Upper lobe of left lung (tissue), 6 donors: ENCODE data around the gene LIPT1. TPM values are rescaled to one million over a fixed set of nuclear protein-coding genes. Genes with fewer than 3 reads are reported as not detected.
A peak's percentile ranks its signal among the peaks of the same experiment; 100 is the strongest.

Experiments used
- ATAC-seq, 2 donors: fragments of 200-7000 bp; cut with Tn5 transposase; one replicate each; pipeline ENCODE4 v1.9.1; 2022; ENCODE audit warnings: mild to moderate bottlenecking in 2 of 2, moderate library complexity in 2 of 2; ENCODE audit not compliant: low FRiP score in 2 of 2
- DNase-seq, 2 donors: peaks; one replicate each; pipeline ENCODE4 v3.0.0-alpha.2; 2019 to 2020
- H3K27ac ChIP-seq, 4 donors: fragments of 200-600 bp; sonication (generic); one replicate each; pipeline ENCODE4 v1.5.1; 2016 to 2019
- H3K27me3 ChIP-seq, 4 donors: fragments of 200-600 bp; sonication (generic); one replicate each; pipeline ENCODE4 v1.5.1; 2017 to 2019
- H3K36me3 ChIP-seq, 4 donors: fragments of 200-600 bp; sonication (generic); one replicate each; pipeline ENCODE4 v1.5.1; 2016 to 2019
- H3K4me1 ChIP-seq, 4 donors: fragments of 200-600 bp; sonication (generic); one replicate each; pipeline ENCODE4 v1.5.1; 2018 to 2019
- H3K4me3 ChIP-seq, 4 donors: fragments of 200-600 bp; sonication (generic); one replicate each; pipeline ENCODE4 v1.5.1; 2017 to 2019; ENCODE audit warnings: mild to moderate bottlenecking in 2 of 4, moderate library complexity in 1 of 4
- H3K9me3 ChIP-seq, 4 donors: fragments of 200-600 bp; sonication (generic); one replicate each; pipeline ENCODE4 v1.5.1; 2018 to 2019
- EP300 ChIP-seq, 4 donors: sonication (generic); formaldehyde crosslinking; IDR thresholded peaks; one replicate each; pipeline ENCODE4 v1.5.1; 2017; ENCODE audit warnings: antibody characterized with exemption in 4 of 4, control low read depth in 2 of 4
- POLR2A ChIP-seq, 4 donors: fragments of 450-650 bp; IDR thresholded peaks; one replicate each; pipeline ENCODE4 v1.5.1; 2016 to 2017; ENCODE audit warnings: antibody characterized with exemption in 4 of 4, mild to moderate bottlenecking in 2 of 4
- POLR2AphosphoS5 ChIP-seq, 2 donors: sonication (generic); formaldehyde crosslinking; IDR thresholded peaks; one replicate each; pipeline ENCODE4 v1.5.1; 2017; ENCODE audit warnings: antibody characterized with exemption in 2 of 2
- WGBS, 2 donors: methylation state at CpG; one replicate each; pipeline ENCODE4 v1.1.5; 2017 to 2018; 5-methylcytosine and 5-hydroxymethylcytosine counted together
- total RNA-seq, 6 donors: library from RNA; depleted of rRNA in 4 of 6; stranded (reverse); fragments of >200 nt in 4 of 6; gene quantifications; one replicate each; pipeline versions ENCODE4 v1.1.0 to v1.2.1, GENCODE V29; 2016 to 2021
- TF ChIP-seq, protein P1 (sequence below), 6 experiments: fragments of 450-650 bp in 4 of 6; fragments of 200-600 bp in 2 of 6; sonication (generic) in 2 of 6; IDR thresholded peaks; one replicate each; pipeline ENCODE4 v1.5.1; 2016 to 2019; ENCODE audit warnings: antibody characterized with exemption in 6 of 6
- donor health status: DM: no; HTN: no; CAD: no; lungs with moderate emphysema.
- donor health status: DM: no; HTN: yes; CAD: no; lungs with severe emphysema.

Gene LIPT1
- total RNA-seq, 6 donors from 2014 or later, result 3.6 to 8.4 (median 6.1) TPM

DNA sequence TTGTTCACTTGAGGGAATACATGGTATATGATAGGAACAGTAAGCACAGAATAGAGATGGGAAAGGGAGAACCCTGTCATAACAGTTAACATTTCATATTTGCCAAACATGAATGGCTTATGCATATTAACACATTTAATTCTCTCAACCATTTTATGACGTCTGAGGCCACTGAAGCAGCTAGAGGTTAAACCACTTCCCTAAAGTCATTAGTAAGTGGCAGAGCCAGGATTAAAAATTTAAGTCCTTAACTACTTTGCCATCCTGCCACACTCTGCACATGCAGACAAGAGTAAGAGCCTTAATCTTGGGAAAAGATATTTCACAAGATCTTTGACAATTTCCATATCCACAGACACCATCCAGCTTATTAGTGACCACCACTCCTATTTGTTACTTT, 2.1 kb downstream of the LIPT1 start:
- Histone ChIP-seq H3K4me1 (peaks cover 12 to 23% (median 16%) of the 10 kb centered on the region in 4 donors), H3K27me3 (no peaks in the 10 kb centered on the region), H3K36me3 (peaks cover 0 to 28% (median under 1%) of the 10 kb centered on the region in 4 donors), H3K9me3 (no peaks in the 10 kb centered on the region), H3K27ac (no peak overlapping the region), H3K4me3 (no peak overlapping the region)
- TF ChIP-seq POLR2A (IDR thresholded peaks at IDR 0.05) (no peak), POLR2AphosphoS5 (IDR thresholded peaks at IDR 0.05) (no peak), EP300 (IDR thresholded peaks at IDR 0.05) (no peak)
- TF ChIP-seq, protein P1, sequence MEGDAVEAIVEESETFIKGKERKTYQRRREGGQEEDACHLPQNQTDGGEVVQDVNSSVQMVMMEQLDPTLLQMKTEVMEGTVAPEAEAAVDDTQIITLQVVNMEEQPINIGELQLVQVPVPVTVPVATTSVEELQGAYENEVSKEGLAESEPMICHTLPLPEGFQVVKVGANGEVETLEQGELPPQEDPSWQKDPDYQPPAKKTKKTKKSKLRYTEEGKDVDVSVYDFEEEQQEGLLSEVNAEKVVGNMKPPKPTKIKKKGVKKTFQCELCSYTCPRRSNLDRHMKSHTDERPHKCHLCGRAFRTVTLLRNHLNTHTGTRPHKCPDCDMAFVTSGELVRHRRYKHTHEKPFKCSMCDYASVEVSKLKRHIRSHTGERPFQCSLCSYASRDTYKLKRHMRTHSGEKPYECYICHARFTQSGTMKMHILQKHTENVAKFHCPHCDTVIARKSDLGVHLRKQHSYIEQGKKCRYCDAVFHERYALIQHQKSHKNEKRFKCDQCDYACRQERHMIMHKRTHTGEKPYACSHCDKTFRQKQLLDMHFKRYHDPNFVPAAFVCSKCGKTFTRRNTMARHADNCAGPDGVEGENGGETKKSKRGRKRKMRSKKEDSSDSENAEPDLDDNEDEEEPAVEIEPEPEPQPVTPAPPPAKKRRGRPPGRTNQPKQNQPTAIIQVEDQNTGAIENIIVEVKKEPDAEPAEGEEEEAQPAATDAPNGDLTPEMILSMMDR (IDR thresholded peaks at IDR 0.05), result no peak
- DNase-seq (no peak), ATAC-seq (no peak)
- 68 to 77% methylated on average over 1 of the region's 1 CpG for WGBS, 2 donors

DNA sequence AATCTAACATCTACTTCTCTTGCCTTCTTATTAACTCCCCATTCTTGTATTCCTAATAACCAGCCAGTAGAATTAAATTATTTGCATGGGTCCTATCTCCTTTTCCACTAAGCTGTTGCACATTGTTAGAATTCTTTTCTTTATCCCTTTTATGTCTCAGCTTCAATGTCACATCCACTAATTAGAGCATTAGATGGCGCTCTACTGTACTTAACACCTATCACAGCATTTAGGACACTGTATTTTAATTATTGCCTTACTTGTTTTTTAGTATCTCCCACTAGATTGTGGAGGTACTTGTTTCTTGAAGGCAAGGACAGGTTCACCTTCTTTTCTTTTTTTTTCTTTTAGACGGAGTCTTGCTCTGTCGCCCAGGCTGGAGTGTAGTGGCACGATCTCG, 3.8 kb downstream of the LIPT1 start:
- peaks cover 12 to 17% (median 15%) of the 10 kb centered on the region in 4 donors for H3K4me1 ChIP-seq
- H3K27me3 ChIP-seq, result no peaks in the 10 kb centered on the region
- WGBS, 2 donors, result 94% methylated on average over 5 of the region's 5 CpGs
- TF ChIP-seq POLR2AphosphoS5 (IDR thresholded peaks at IDR 0.05), result no peak
- TF ChIP-seq EP300 (IDR thresholded peaks at IDR 0.05), result no peak
- TF ChIP-seq, protein P1 (IDR thresholded peaks at IDR 0.05), result no peak
- TF ChIP-seq POLR2A (IDR thresholded peaks at IDR 0.05), result no peak
- H3K9me3 ChIP-seq, result no peaks in the 10 kb centered on the region
- no peak overlapping the region for H3K4me3 ChIP-seq
- DNase-seq (no peak), ATAC-seq (no peak)
- peaks cover 0 to 37% (median 4%) of the 10 kb centered on the region in 4 donors for H3K36me3 ChIP-seq
- H3K27ac ChIP-seq, result no peak overlapping the region

DNA sequence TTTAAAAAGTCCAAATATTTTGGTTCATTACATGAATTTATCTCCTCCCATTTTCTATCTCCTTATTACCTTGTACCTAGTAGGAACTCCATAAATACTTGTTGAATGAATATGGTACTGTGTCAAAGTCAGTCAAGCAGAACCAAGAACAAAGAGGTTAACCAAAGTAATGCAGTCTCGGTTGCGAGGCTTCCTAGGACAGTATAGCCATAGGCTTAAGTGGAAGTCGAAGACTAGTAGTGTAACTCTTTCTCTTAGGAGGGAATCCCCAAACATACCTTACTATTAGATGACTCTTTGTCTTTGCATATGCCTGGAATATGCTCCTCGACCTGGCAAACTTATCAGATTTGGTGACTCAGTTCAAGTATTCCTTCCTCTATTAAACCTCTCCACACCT, 4.8 kb downstream of the LIPT1 start:
- Histone ChIP-seq H3K4me3 (no peak overlapping the region), H3K36me3 (peaks cover 0 to 41% (median 4%) of the 10 kb centered on the region in 4 donors), H3K27me3 (no peaks in the 10 kb centered on the region), H3K9me3 (no peaks in the 10 kb centered on the region), H3K27ac (no peak overlapping the region), H3K4me1 (peaks cover 5 to 8% (median 7%) of the 10 kb centered on the region in 4 donors)
- 90 to 92% methylated on average over 4 of the region's 4 CpGs for WGBS, 2 donors
- TF ChIP-seq, protein P1 (IDR thresholded peaks at IDR 0.05), result no peak
- TF ChIP-seq POLR2AphosphoS5 (IDR thresholded peaks at IDR 0.05) (no peak), POLR2A (IDR thresholded peaks at IDR 0.05) (no peak), EP300 (IDR thresholded peaks at IDR 0.05) (no peak)
- ATAC-seq (no peak), DNase-seq (no peak)

DNA sequence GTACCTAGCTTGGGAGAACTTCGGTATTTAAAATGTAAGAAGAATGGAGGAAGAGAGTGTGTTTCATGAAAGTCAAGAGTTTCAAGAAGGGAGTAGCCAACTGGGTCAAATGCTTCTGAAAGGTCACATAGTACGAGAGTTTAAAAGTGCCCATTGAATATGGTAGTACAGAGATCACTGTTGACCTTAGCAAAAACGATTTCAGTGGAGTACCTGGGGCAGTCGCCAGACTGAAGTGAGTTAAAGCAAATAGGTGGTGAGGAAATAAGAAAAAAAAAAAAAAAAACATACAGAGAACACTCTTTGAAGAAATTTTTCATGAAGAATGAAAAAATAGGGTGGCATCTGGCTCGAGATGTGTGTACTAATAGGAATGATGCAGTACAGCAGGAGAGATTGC, 11.5 kb downstream of the LIPT1 start:
- Histone ChIP-seq H3K4me1 (peaks cover 0 to 2% (median 0%) of the 10 kb centered on the region in 4 donors), H3K4me3 (no peak overlapping the region), H3K36me3 (peaks cover 0 to 62% (median 16%) of the 10 kb centered on the region in 4 donors), H3K27ac (no peak overlapping the region), H3K9me3 (no peaks in the 10 kb centered on the region), H3K27me3 (no peaks in the 10 kb centered on the region)
- TF ChIP-seq POLR2A (IDR thresholded peaks at IDR 0.05) (no peak), EP300 (IDR thresholded peaks at IDR 0.05) (peak in 1 of 4 donors; percentile 57)
- ATAC-seq, result peak; percentile 41 to 89
- 61 to 72% methylated on average over 5 of the region's 5 CpGs for WGBS, 2 donors
- peak in 1 of 2 donors; percentile 67 for DNase-seq

DNA sequence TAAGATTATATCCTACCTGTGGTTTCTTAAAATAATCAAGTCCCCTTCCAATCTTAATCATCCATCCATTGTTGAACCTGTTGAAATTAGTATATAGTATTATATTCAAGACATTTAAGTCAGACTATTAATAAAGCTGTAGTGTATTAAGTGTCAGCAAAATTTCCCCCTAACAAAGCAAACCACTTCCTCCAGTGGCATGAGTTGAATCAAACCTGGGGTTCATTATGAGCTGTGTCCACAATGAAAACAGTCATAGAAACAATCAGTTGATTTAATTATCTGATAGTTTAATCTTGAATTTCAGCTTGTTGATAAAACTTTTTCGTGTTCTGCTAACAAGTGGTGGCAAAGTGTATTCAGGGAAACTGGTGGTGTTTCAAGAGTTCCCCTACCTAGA, 14.8 kb downstream of the LIPT1 start:
- Histone ChIP-seq H3K4me1 (peaks cover 0 to 2% (median 0%) of the 10 kb centered on the region in 4 donors), H3K27me3 (no peaks in the 10 kb centered on the region), H3K27ac (no peak overlapping the region), H3K36me3 (peaks cover 0 to 77% (median 19%) of the 10 kb centered on the region in 4 donors), H3K9me3 (no peaks in the 10 kb centered on the region), H3K4me3 (no peak overlapping the region)
- no peak for ATAC-seq
- TF ChIP-seq POLR2A (IDR thresholded peaks at IDR 0.05) (no peak), EP300 (IDR thresholded peaks at IDR 0.05) (no peak), POLR2AphosphoS5 (IDR thresholded peaks at IDR 0.05) (no peak)
- TF ChIP-seq, protein P1 (IDR thresholded peaks at IDR 0.05), result no peak
- WGBS, 2 donors, result 53 to 54% methylated on average over 1 of the region's 1 CpG
- no peak for DNase-seq
